Small intestine (tissue), 7 donors: ENCODE measurements around the gene NOVA1. TPM values are rescaled to one million over a fixed set of nuclear protein-coding genes. Genes with fewer than 3 reads are reported as not detected.

Experiments
- DNase-seq, 2 donors: peaks; one replicate each; pipeline versions ENCODE4 v3.0.0 to v3.0.0-alpha.2; 2013
- FAIRE-seq: peaks from 2 replicates; lab custom pipeline; 2012; peaks lifted over from hg19 to GRCh38; lab: Jason Lieb, UNC
- H3K27ac ChIP-seq, 3 donors: one replicate each; pipeline ENCODE4 v1.5.1; 2013; ENCODE audit warnings: low read length in 2 of 3, mild to moderate bottlenecking in 2 of 3, control low read depth in 1 of 3, inconsistent platforms in 1 of 3, low read depth in 1 of 3, moderate library complexity in 1 of 3
- H3K27me3 ChIP-seq, 3 donors: one replicate each; pipeline ENCODE4 v1.6.1; 2013; ENCODE audit warnings: low read length in 3 of 3, inconsistent platforms in 1 of 3; ENCODE audit not compliant: control insufficient read depth in 3 of 3, insufficient read depth in 3 of 3
- H3K36me3 ChIP-seq, 3 donors: one replicate each; pipeline ENCODE4 v1.6.1; 2013; ENCODE audit warnings: low read length in 3 of 3, inconsistent platforms in 1 of 3, low read depth in 1 of 3, mild to moderate bottlenecking in 1 of 3, moderate library complexity in 1 of 3; ENCODE audit not compliant: control insufficient read depth in 3 of 3, insufficient read depth in 2 of 3
- H3K4me1 ChIP-seq, 3 donors: one replicate each; pipeline ENCODE4 v1.6.1; 2013; ENCODE audit warnings: low read length in 2 of 3, inconsistent platforms in 1 of 3, low read depth in 1 of 3, mild to moderate bottlenecking in 1 of 3, moderate library complexity in 1 of 3; ENCODE audit not compliant: control insufficient read depth in 3 of 3, insufficient read depth in 2 of 3
- H3K4me3 ChIP-seq, 3 donors: one replicate each; pipeline ENCODE4 v1.5.1; 2013; ENCODE audit warnings: low read length in 3 of 3, control low read depth in 1 of 3, inconsistent platforms in 1 of 3, low read depth in 1 of 3, mild to moderate bottlenecking in 1 of 3, moderate library complexity in 1 of 3
- H3K9me3 ChIP-seq, 2 donors: one replicate each; pipeline ENCODE4 v1.6.1; 2013; ENCODE audit warnings: low read depth in 1 of 2, low read length in 1 of 2; ENCODE audit not compliant: control insufficient read depth in 2 of 2, insufficient read depth in 1 of 2
- WGBS, 3 donors: extraction: QIAGEN DNeasy Blood & Tissue Kit; methylation state at CpG; one replicate each; pipeline ENCODE4 v1.1.7; 2013; 5-methylcytosine and 5-hydroxymethylcytosine counted together
- polyA plus RNA-seq, 4 donors: library from polyadenylated mRNA; stranded (reverse) in 3 of 4; unstranded in 1 of 4; fragments of 200-250 nt in 3 of 4; fragments of 120-200 nt in 1 of 4; gene quantifications; one replicate each; pipeline versions ENCODE4 v1.2.1 to v1.2.3, GENCODE V29; 2013
- donor health status: healthy with polysubstance abuse.
- donor health status: control.
- donor health status: control.
- donor health status: Bipolar disorder and iron deficiency.
- donor health status: healthy.

The NOVA1 gene
- polyA plus RNA-seq, 4 donors, result 0.27 to 9.3 (median 1.5) TPM; not detected in 1

- 38 to 56% (median 42%) methylated on average over 2 of the region's 2 CpGs for WGBS, 3 donors
- FAIRE-seq, result no peak
Measured at GRCh38 chr14:26463136-26463535, 134.7 kb downstream of the NOVA1 start.

GRCh38 chr14:26454105-26454504 lies 143.7 kb downstream of the NOVA1 start:
- FAIRE-seq, result no peak
- no peaks in the 10 kb centered on the region for H3K36me3 ChIP-seq
- H3K9me3 ChIP-seq, result no peaks in the 10 kb centered on the region
- no peak overlapping the region for H3K27ac ChIP-seq
- WGBS, 3 donors, result 79 to 93% (median 93%) methylated on average over 3 of the region's 3 CpGs
- no peak for DNase-seq
- no peaks in the 10 kb centered on the region for H3K27me3 ChIP-seq
- H3K4me3 ChIP-seq, result no peak overlapping the region
- H3K4me1 ChIP-seq, result no peaks in the 10 kb centered on the region

More at GRCh38 chr14:26463136-26463535, 134.7 kb downstream of the NOVA1 start:
- Histone ChIP-seq H3K9me3 (peaks cover 0 to 2% of the 10 kb centered on the region in 2 donors), H3K27ac (no peak overlapping the region), H3K4me3 (no peak overlapping the region), H3K4me1 (no peaks in the 10 kb centered on the region), H3K36me3 (peaks cover 0 to 2% (median 0%) of the 10 kb centered on the region in 3 donors), H3K27me3 (no peaks in the 10 kb centered on the region)
- no peak for DNase-seq

GRCh38 chr14:26448181-26448855 lies 149.5 kb downstream of the NOVA1 start:
- DNase-seq (peak in 1 of 2 donors; percentile 0), FAIRE-seq (no peak)
- no peaks in the 10 kb centered on the region for H3K27me3 ChIP-seq
- H3K4me1 ChIP-seq, result no peaks in the 10 kb centered on the region
- H3K36me3 ChIP-seq, result no peaks in the 10 kb centered on the region
- no peak overlapping the region for H3K4me3 ChIP-seq
- 57 to 72% (median 66%) methylated on average over 5 of the region's 5 CpGs for WGBS, 3 donors
- H3K9me3 ChIP-seq, result no peaks in the 10 kb centered on the region
- H3K27ac ChIP-seq, result no peak overlapping the region

GRCh38 chr14:26444822-26445221 lies 153.0 kb downstream of the NOVA1 start:
- FAIRE-seq (no peak), DNase-seq (peak in 1 of 2 donors; percentile 31)
- H3K27me3 ChIP-seq, result no peaks in the 10 kb centered on the region
- no peaks in the 10 kb centered on the region for H3K9me3 ChIP-seq
- H3K27ac ChIP-seq, result no peak overlapping the region
- H3K36me3 ChIP-seq, result no peaks in the 10 kb centered on the region
- H3K4me3 ChIP-seq, result no peak overlapping the region
- 61 to 74% (median 73%) methylated on average over 3 of the region's 3 CpGs for WGBS, 3 donors
- H3K4me1 ChIP-seq, result no peaks in the 10 kb centered on the region

GRCh38 chr14:26443654-26444053 lies 154.2 kb downstream of the NOVA1 start:
- Histone ChIP-seq H3K4me3 (no peak overlapping the region), H3K4me1 (no peaks in the 10 kb centered on the region), H3K27me3 (no peaks in the 10 kb centered on the region), H3K27ac (no peak overlapping the region), H3K9me3 (no peaks in the 10 kb centered on the region), H3K36me3 (no peaks in the 10 kb centered on the region)
- no peak for DNase-seq
- WGBS, 3 donors, result 72 to 78% (median 73%) methylated on average over 2 of the region's 2 CpGs
- no peak for FAIRE-seq

- no peaks in the 10 kb centered on the region for H3K27me3 ChIP-seq
- no peak overlapping the region for H3K27ac ChIP-seq
- no peaks in the 10 kb centered on the region for H3K4me1 ChIP-seq
- H3K9me3 ChIP-seq, result no peaks in the 10 kb centered on the region
- DNase-seq (no peak), FAIRE-seq (no peak)
- H3K4me3 ChIP-seq, result no peak overlapping the region
- no peaks in the 10 kb centered on the region for H3K36me3 ChIP-seq
Measured at GRCh38 chr14:26429205-26429604, 168.6 kb downstream of the NOVA1 start.

GRCh38 chr14:26427097-26427496 lies 170.7 kb downstream of the NOVA1 start:
- Histone ChIP-seq H3K27ac (no peak overlapping the region), H3K36me3 (no peaks in the 10 kb centered on the region), H3K9me3 (no peaks in the 10 kb centered on the region), H3K4me3 (no peak overlapping the region), H3K27me3 (no peaks in the 10 kb centered on the region), H3K4me1 (no peaks in the 10 kb centered on the region)
- DNase-seq (no peak), FAIRE-seq (no peak)
- WGBS, 3 donors, result 51 to 64% (median 52%) methylated on average over 5 of the region's 5 CpGs

GRCh38 chr14:26424537-26424936 lies 173.3 kb downstream of the NOVA1 start:
- Histone ChIP-seq H3K36me3 (no peaks in the 10 kb centered on the region), H3K27ac (no peak overlapping the region), H3K27me3 (no peaks in the 10 kb centered on the region), H3K9me3 (no peaks in the 10 kb centered on the region), H3K4me1 (no peaks in the 10 kb centered on the region), H3K4me3 (no peak overlapping the region)
- 53 to 69% (median 58%) methylated on average over 2 of the region's 2 CpGs for WGBS, 3 donors
- no peak for FAIRE-seq
- no peak for DNase-seq

- 56 to 63% (median 58%) methylated on average over 7 of the region's 7 CpGs for WGBS, 3 donors
- H3K36me3 ChIP-seq, result no peaks in the 10 kb centered on the region
- no peaks in the 10 kb centered on the region for H3K27me3 ChIP-seq
- H3K4me1 ChIP-seq, result no peaks in the 10 kb centered on the region
- no peaks in the 10 kb centered on the region for H3K9me3 ChIP-seq
- no peak overlapping the region for H3K4me3 ChIP-seq
- no peak overlapping the region for H3K27ac ChIP-seq
- FAIRE-seq, result no peak
- DNase-seq, result no peak
Measured at GRCh38 chr14:26415618-26416123, 182.2 kb downstream of the NOVA1 start.
